BLaER1 (cell line): ENCODE data around the gene WDR7.

Experiments
- H3K27ac ChIP-seq: shearing (Covaris generic); formaldehyde crosslinking; 2 replicates; pipeline ENCODE4 v1.8.1; 2022
- H3K27me3 ChIP-seq: shearing (Covaris generic); formaldehyde crosslinking; 2 replicates; pipeline ENCODE4 v1.8.1; 2022
- H3K36me3 ChIP-seq: shearing (Covaris generic); formaldehyde crosslinking; 2 replicates; pipeline ENCODE4 v1.8.1; 2022
- H3K4me1 ChIP-seq: shearing (Covaris generic); formaldehyde crosslinking; 2 replicates; pipeline ENCODE4 v1.8.1; 2022
- H3K4me2 ChIP-seq: shearing (Covaris generic); formaldehyde crosslinking; 2 replicates; pipeline ENCODE4 v1.8.1; 2022
- H3K4me3 ChIP-seq: shearing (Covaris generic); formaldehyde crosslinking; 2 replicates; pipeline ENCODE4 v1.8.1; 2022
- H3K9ac ChIP-seq: shearing (Covaris generic); formaldehyde crosslinking; 2 replicates; pipeline ENCODE4 v1.8.1; 2022
- H3K9me3 ChIP-seq: shearing (Covaris generic); formaldehyde crosslinking; 2 replicates; pipeline ENCODE4 v1.8.1; 2022
- H4K20me1 ChIP-seq: shearing (Covaris generic); formaldehyde crosslinking; 2 replicates; pipeline ENCODE4 v1.8.1; 2022
- Cebpa-rat ChIP-seq: shearing (Covaris generic); IDR thresholded peaks from 2 replicates; pipeline ENCODE4 v1.8.1; 2022

The WDR7 gene

DNA sequence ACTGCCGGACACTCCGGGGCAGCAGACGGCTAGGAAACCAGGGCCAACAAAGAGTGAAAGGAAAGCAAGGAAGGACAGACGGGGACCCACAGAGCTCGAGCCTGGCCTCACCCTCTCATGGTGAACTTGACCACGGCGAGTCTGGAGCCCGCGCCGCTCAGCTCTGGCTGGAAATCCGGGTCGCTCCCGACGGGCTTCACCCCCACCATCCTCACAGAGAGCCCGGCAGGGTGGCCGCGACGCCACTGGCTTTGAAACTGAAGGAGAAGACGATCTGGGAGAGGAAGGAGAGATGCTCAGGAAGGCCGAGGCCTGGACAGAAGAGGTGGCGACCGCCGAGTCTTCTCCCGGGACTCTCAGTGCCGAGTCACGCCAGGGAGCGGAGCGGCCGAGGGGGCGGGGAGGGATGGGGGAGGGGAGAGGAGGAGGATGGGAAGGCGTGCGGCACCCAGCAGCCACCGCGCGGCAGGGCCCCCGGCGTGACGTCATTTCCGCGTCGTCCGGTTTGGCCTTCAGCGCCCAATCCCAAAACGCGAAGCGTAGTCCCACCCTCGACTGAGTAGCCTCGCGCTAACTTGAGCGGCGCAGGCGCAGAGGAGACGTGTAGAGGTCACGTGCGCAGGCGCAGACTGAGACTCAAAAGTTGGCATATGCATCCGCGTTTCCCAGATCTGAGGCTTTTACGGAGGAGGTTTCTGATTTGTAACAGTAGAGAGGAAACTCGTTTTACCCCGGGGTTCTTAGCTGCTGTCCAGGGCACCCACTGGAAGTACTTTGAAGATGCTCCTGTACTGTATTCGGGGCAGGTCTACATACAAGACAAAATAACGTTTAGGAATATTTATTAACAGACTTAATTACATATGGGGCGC is 12.7 kb upstream of the WDR7 start, which contains the start of gene TXNL1:
Gene TXNL1 (minus strand): TSS at position 361 of the 872 bp plus-strand sequence. CDS start 152 bp downstream, at position 209.
- TF ChIP-seq Cebpa-rat: no peak

DNA sequence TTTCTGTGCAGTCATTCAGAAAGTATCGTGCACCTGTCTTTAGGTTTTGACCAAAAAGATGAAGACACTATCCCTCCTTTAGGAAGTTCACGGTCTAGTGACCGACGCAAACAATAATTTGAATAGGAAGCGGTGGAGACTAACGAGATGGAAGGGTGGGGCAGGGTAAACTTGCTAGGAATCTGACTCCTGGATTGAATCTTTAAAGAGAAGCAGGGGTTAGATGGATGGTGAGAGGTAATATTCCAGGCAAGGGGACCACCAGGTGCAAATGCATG is 12.1 kb upstream of the WDR7 start:
- Histone ChIP-seq H3K9me3 (no peaks in the 10 kb centered on the region), H3K27ac (peak overlapping the region; percentile 76), H3K36me3 (peaks cover 12% of the 10 kb centered on the region; the same call in 1 of the 2 replicates), H4K20me1 (peaks cover 40% of the 10 kb centered on the region), H3K4me3 (peak overlapping the region; percentile 83), H3K4me2 (peak overlapping the region; percentile 80), H3K4me1 (peaks cover 25% of the 10 kb centered on the region), H3K9ac (peak overlapping the region; percentile 64), H3K27me3 (no peaks in the 10 kb centered on the region)
- no peak for TF ChIP-seq Cebpa-rat

More for the DNA sequence above, 12.7 kb upstream of the WDR7 start, which contains the start of gene TXNL1:
- H3K9ac ChIP-seq: peak within 1 kb of the TSS; percentile 91
- no peaks in the 10 kb centered on the region for H3K27me3 ChIP-seq
- H3K4me2 ChIP-seq: peak within 1 kb of the TSS; percentile 80
- peaks cover 13% of the 10 kb centered on the region for H3K36me3 ChIP-seq
- H3K4me3 ChIP-seq: peak within 1 kb of the TSS; percentile 83
- H3K4me1 ChIP-seq: peaks cover 25% of the 10 kb centered on the region
- H3K9me3 ChIP-seq: no peaks in the 10 kb centered on the region
- peak within 1 kb of the TSS; percentile 86 for H3K27ac ChIP-seq
- H4K20me1 ChIP-seq: peaks cover 46% of the 10 kb centered on the region

DNA sequence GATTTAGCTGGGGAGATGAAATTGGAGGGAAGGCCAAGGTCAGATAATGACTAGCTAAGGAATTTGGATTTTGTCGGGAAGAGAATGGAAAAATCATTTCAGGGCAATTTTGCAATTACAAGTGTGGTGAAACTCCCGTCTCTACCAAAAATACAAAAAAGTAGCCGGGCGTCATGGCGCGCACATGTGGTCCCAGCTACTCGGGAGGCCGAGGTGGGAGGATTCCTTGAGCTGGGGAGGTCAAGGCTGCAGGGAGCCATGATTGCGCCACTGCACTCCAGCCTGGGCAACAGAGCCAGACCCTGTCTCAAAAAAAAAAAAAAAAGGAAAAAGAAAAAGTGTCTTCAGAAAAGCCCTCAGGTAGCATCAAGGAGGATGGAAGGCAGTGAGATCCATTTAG is 11.6 kb upstream of the WDR7 start:
- no peak overlapping the region for H3K27ac ChIP-seq
- no peaks in the 10 kb centered on the region for H3K27me3 ChIP-seq

DNA sequence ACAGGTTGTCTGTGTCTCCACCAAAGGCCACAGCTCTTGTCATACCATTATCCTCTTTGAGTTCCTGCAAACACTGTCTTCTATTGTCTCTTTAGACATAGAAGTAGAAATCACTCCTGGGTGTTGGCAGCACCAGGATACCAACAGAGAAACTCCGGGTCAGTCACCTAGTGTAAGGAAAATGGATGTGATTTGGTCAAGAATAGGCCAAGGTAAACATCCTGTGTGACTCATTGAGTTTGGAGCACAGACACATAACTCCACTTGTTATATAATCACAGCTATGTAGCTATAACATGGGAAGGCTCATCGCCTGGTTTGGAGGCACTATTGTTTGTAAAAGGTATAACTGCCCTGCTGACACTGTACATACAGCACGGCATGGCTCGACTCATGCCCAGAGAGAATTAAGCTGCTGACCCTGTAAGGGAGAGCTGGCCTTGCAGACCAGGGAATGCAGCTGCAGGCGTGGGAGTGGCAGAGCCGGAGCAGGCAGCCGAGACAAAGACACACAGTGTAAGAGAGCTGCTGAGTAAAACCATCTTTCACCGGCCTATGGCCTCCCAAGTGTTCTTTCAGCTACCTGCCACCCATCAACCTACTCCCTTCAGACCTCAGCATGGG is 9.3 kb upstream of the WDR7 start:
- H3K4me1 ChIP-seq: peaks cover 9% of the 10 kb centered on the region
- H3K9ac ChIP-seq: no peak overlapping the region
- no peaks in the 10 kb centered on the region for H3K27me3 ChIP-seq
- no peaks in the 10 kb centered on the region for H3K9me3 ChIP-seq
- no peaks in the 10 kb centered on the region for H3K36me3 ChIP-seq
- no peak for TF ChIP-seq Cebpa-rat
- H3K27ac ChIP-seq: no peak overlapping the region
- no peak overlapping the region for H3K4me2 ChIP-seq
- peaks cover 12% of the 10 kb centered on the region for H4K20me1 ChIP-seq
- H3K4me3 ChIP-seq: no peak overlapping the region

More for the DNA sequence above, 11.6 kb upstream of the WDR7 start:
- H4K20me1 ChIP-seq: peaks cover 35% of the 10 kb centered on the region
- no peaks in the 10 kb centered on the region for H3K9me3 ChIP-seq
- H3K4me1 ChIP-seq: peaks cover 25% of the 10 kb centered on the region
- peak overlapping the region; percentile 80; the same call in 1 of the 2 replicates for H3K4me2 ChIP-seq
- H3K9ac ChIP-seq: no peak overlapping the region
- peaks cover 7% of the 10 kb centered on the region; the same call in 1 of the 2 replicates for H3K36me3 ChIP-seq
- TF ChIP-seq Cebpa-rat: no peak
- H3K4me3 ChIP-seq: no peak overlapping the region

DNA sequence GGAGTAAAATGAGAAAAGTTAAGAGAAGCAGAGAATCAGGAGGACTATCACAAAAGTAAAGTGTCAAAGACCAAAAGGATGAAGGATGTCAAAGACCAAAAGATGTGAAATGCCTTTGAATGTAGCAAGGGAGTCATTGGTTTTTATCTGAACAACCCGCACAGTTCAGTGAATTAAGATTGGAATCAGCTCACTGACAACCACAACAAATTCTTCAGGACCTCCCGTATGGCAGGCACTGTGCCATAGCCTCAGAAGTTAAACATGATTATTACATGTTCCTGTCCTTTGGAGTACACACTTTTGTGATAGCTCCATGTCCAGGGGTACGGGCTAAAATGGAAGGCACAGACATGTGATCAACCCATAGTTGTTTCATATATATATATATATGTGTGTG is 7.8 kb upstream of the WDR7 start:
- no peak overlapping the region for H3K4me3 ChIP-seq
- no peak overlapping the region for H3K4me2 ChIP-seq
- H3K9ac ChIP-seq: no peak overlapping the region
- no peaks in the 10 kb centered on the region for H3K27me3 ChIP-seq
- H3K27ac ChIP-seq: no peak overlapping the region
- H3K4me1 ChIP-seq: peaks cover 5% of the 10 kb centered on the region
- no peaks in the 10 kb centered on the region for H3K36me3 ChIP-seq
- H3K9me3 ChIP-seq: no peaks in the 10 kb centered on the region
- no peak for TF ChIP-seq Cebpa-rat
- no peaks in the 10 kb centered on the region for H4K20me1 ChIP-seq

DNA sequence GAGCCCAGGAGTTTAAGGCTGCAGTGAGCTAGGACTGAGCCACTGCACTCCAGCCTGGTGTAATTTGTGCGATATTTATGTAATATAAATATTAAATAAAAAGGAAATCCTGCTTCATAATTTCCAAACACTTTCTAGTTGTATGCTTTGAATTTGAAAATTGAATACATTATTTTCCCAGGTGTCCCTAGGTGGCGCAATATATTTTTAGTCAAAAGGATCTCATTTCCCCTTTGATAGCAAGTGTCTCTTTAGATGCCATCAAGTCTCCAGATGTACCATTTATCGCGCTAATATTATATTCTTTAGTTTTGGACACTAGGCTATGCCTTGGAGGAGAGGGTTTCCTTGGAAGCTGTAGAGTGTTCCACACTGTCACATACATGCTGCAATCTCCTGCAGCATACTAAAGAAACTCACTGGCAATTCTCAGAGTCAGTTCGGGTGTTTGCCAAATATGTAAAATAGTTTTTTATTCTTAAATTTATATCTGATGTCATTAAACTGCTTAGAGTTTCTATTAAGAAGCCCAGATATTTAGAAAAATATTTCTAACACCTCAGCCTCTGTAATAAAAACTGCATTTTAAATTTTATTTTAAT is 5.6 kb upstream of the WDR7 start:
- Histone ChIP-seq H3K9me3 (no peaks in the 10 kb centered on the region), H3K4me3 (no peak overlapping the region), H3K4me1 (peaks cover 7% of the 10 kb centered on the region), H3K4me2 (no peak overlapping the region), H3K9ac (no peak overlapping the region), H3K27me3 (no peaks in the 10 kb centered on the region), H3K27ac (no peak overlapping the region), H4K20me1 (no peaks in the 10 kb centered on the region), H3K36me3 (no peaks in the 10 kb centered on the region)
- no peak for TF ChIP-seq Cebpa-rat

DNA sequence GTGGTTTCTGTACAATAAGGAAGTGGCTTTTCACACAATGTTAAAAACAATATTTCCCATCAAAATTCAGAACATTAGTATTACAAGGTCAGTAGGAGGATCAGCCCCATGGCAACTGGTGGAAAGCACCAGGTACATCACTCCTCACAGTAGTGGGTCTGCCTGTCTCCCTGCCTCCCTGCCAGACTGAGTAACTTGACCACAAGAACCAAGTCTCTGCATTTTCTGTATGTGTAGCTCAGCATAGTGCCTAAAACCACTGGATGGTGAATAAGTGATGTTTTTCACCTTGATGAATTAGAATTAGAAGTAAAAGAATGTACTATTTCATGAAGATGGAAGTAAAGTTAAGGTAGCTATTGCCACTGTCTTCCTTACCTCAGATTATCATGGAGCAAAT is 4.1 kb upstream of the WDR7 start:
- no peak for TF ChIP-seq Cebpa-rat
- Histone ChIP-seq H3K27ac (no peak overlapping the region), H3K9ac (no peak overlapping the region), H3K9me3 (no peaks in the 10 kb centered on the region), H4K20me1 (no peaks in the 10 kb centered on the region), H3K27me3 (no peaks in the 10 kb centered on the region), H3K36me3 (no peaks in the 10 kb centered on the region), H3K4me2 (no peak overlapping the region), H3K4me1 (peaks cover 15% of the 10 kb centered on the region), H3K4me3 (no peak overlapping the region)

DNA sequence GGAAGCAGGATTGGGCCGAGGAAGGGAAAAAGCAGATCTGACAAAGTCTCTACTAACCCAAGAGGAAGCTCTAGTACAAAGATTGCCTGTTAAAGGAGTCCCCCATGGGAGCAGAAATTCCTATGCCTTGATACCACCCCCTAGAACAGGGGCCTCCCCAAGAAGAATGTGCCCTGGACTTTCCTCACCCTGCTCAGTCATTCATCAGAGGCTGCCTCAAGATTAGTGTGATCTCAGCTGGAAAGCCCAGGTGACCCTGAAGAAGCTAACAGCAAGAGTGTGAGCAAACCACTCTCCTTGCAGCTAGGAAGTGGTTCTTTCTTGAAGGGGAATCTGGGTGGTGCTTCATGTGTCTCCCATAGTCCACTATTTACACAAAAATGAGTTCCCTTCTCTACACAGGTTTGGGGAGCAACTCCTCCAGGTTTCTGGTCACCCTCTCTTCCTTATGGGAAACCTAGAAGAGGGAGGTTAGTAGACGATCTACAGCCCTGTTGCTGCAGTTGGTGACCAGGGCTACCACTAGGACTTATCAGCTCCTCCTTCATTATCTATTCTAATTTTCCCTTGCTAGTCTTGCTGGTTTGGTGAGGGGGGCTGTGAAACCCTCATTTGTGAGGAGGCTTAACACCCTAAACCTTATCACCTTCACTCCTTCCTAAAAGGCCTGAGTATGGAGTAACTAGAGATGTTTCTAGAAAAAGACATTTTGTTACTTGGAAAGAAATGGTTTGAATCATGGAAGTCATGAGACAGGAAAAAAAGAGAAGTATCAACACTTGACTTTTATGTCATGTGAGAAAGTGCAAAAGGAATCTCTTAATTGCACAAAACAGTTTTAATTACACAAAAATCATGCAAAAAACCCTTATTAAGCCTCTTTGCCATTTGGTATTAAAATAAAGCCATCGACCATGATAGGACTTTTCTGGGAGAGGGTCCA is 2.9 kb upstream of the WDR7 start:
- no peaks in the 10 kb centered on the region for H4K20me1 ChIP-seq

DNA sequence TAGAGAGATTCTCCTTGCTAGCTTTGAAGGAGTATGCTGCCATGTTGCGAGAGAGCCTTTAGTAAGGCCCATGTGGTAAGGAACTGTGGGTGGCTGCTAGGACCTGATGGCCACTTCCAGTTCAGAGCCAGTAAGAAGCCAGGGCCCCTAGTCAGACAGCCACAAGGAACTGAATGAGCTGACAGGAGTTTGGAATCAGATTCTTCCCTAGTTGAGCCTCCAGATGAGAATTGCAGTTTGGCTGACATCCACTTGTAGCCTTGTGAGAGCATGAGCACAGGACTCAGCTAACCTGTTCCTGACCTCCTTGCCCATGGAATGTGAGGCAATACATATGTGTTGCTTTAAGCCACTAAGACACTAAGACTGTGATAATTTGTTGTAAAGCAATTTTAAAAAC is 1.2 kb upstream of the WDR7 start:
- H3K4me2 ChIP-seq: peak overlapping the region; percentile 96; the same call in 1 of the 2 replicates
- H3K27ac ChIP-seq: no peak overlapping the region
- H3K36me3 ChIP-seq: no peaks in the 10 kb centered on the region
- H3K4me3 ChIP-seq: no peak overlapping the region
- H3K9me3 ChIP-seq: peaks cover 6% of the 10 kb centered on the region
- H3K27me3 ChIP-seq: no peaks in the 10 kb centered on the region
- no peaks in the 10 kb centered on the region for H4K20me1 ChIP-seq
- H3K4me1 ChIP-seq: peaks cover 28% of the 10 kb centered on the region
- H3K9ac ChIP-seq: no peak overlapping the region
- TF ChIP-seq Cebpa-rat: no peak

More for the DNA sequence above, 2.9 kb upstream of the WDR7 start:
- no peak overlapping the region for H3K27ac ChIP-seq
- no peaks in the 10 kb centered on the region for H3K9me3 ChIP-seq
- no peak overlapping the region for H3K9ac ChIP-seq
- TF ChIP-seq Cebpa-rat: no peak
- peaks cover 26% of the 10 kb centered on the region for H3K4me1 ChIP-seq
- no peaks in the 10 kb centered on the region for H3K36me3 ChIP-seq
- no peaks in the 10 kb centered on the region for H3K27me3 ChIP-seq
- no peak overlapping the region for H3K4me3 ChIP-seq
- H3K4me2 ChIP-seq: no peak overlapping the region
